Right ventricle myocardium superior (tissue), 1 donor: Measurements from ENCODE around the gene CEMIP2. TPM values are rescaled to one million over a fixed set of nuclear protein-coding genes. Genes with fewer than 3 reads are reported as not detected.
A peak's percentile ranks its signal among the peaks of the same experiment; 100 is the strongest.
"Not testable (repeated sequence)": the region's sequence is repeated elsewhere in the genome, so short reads cannot be mapped to it uniquely, and the experiment has no call there.

Experiments used
- ATAC-seq: fragments of 200-7000 bp; cut with Tn5 transposase; one replicate; pipeline ENCODE4 v1.9.1; 2020; ENCODE audit warnings: mild to moderate bottlenecking; ENCODE audit not compliant: poor library complexity
- DNase-seq: peaks from one replicate; pipeline ENCODE4 v3.0.0-alpha.2; 2020
- intact Hi-C: fragments of 100-400 bp; cut with DNase I; formaldehyde crosslinking; loops from one replicate; pipeline ENCODE4 v1.11.2; 2022
- total RNA-seq: library from RNA; stranded (reverse); fragmentation: NEBNext Ultra II Directional; extraction: Animal tissue kit (Norgen Biotek cat#: 25700); gene quantifications from one replicate; pipeline ENCODE4 v1.2.1, GENCODE V29; 2021
- donor health status: DM: no; HTN: yes; CAD: no; lungs with severe emphysema.

The CEMIP2 gene
- total RNA-seq, 1 donor from 2014 or later, result 7.9 TPM

- DNase-seq, result no peak
- intact Hi-C loops, result no loop called here
- no peak for ATAC-seq
Measured at GRCh38 chr9:71729816-71730526, 38.3 kb downstream of the CEMIP2 start.

- intact Hi-C loops, result no loop called here
- DNase-seq (no peak), ATAC-seq (no peak)
Measured at GRCh38 chr9:71726723-71727122, 41.6 kb downstream of the CEMIP2 start.

GRCh38 chr9:71725590-71726338 lies 42.5 kb downstream of the CEMIP2 start:
- ATAC-seq (no peak), DNase-seq (no peak)
- intact Hi-C loops, result no loop called here

GRCh38 chr9:71721855-71722254 lies 46.5 kb downstream of the CEMIP2 start:
- no peak for DNase-seq
- intact Hi-C loops, result no loop called here
- ATAC-seq, result no peak

- intact Hi-C loops, result no loop called here
- ATAC-seq, result peak; percentile 92
- DNase-seq, result no peak
Measured at GRCh38 chr9:71719562-71719961, 48.8 kb downstream of the CEMIP2 start.

- ATAC-seq (no peak), DNase-seq (no peak)
- intact Hi-C loops, result no loop called here
Measured at GRCh38 chr9:71719088-71719487, 49.2 kb downstream of the CEMIP2 start.

GRCh38 chr9:71716138-71716909 lies 52.0 kb downstream of the CEMIP2 start:
- intact Hi-C loops, result no loop called here
- DNase-seq (no peak), ATAC-seq (no peak)

- ATAC-seq (no peak), DNase-seq (no peak)
- intact Hi-C loops, result no loop called here
Measured at GRCh38 chr9:71710856-71711255, 57.5 kb downstream of the CEMIP2 start.

- ATAC-seq, result no peak
- DNase-seq, result no peak
- intact Hi-C loops, result no loop called here
Measured at GRCh38 chr9:71710201-71710600, 58.1 kb downstream of the CEMIP2 start.

GRCh38 chr9:71709384-71709783 lies 58.9 kb downstream of the CEMIP2 start:
- ATAC-seq (no peak), DNase-seq (no peak)
- intact Hi-C loops, result no loop called here

GRCh38 chr9:71706176-71706575 lies 62.1 kb downstream of the CEMIP2 start:
- no peak for ATAC-seq

GRCh38 chr9:71704796-71705195 lies 63.5 kb downstream of the CEMIP2 start:
- intact Hi-C loops, result no loop called here
- DNase-seq, result no peak
- ATAC-seq, result no peak

More at GRCh38 chr9:71706176-71706575, 62.1 kb downstream of the CEMIP2 start:
- intact Hi-C loops, result no loop called here
- no peak for DNase-seq

GRCh38 chr9:71703172-71703872 lies 65.0 kb downstream of the CEMIP2 start:
- no peak for DNase-seq
- intact Hi-C loops, result no loop called here
- ATAC-seq, result peak; percentile 67

- no peak for ATAC-seq
- intact Hi-C loops, result no loop called here
Measured at GRCh38 chr9:71697882-71698281, 70.4 kb downstream of the CEMIP2 start.

GRCh38 chr9:71694332-71694731 lies 74.0 kb downstream of the CEMIP2 start:
- DNase-seq, result no peak
- intact Hi-C loops, result no loop called here
- ATAC-seq, result no peak

More at GRCh38 chr9:71697882-71698281, 70.4 kb downstream of the CEMIP2 start:
- no peak for DNase-seq

GRCh38 chr9:71693607-71694006 lies 74.7 kb downstream of the CEMIP2 start:
- ATAC-seq (no peak), DNase-seq (no peak)
- intact Hi-C loops, result no loop called here

- ATAC-seq (peak; percentile 77), DNase-seq (no peak)
- intact Hi-C loops, result no loop called here
Measured at GRCh38 chr9:71692337-71692736, 76.0 kb downstream of the CEMIP2 start.

- ATAC-seq, DNase-seq, intact Hi-C loops: not testable (repeated sequence)
Measured at GRCh38 chr9:71691576-71691975, 76.7 kb downstream of the CEMIP2 start.
